Activated CD4-positive, alpha-beta T cell treated with anti-CD3 and anti-CD28 coated beads, Interleukin-10, Interleukin-2, amounts not matched to agents 100 ng/mL and 50 ng/mL, durations not matched to agents 16 hours and 8 hours (primary cell): ENCODE measurements around the gene SERTAD1.
"Not testable (repeated sequence)": the region's sequence is repeated elsewhere in the genome, so short reads cannot be mapped to it uniquely, and the experiment has no call there.

Source experiments
- DNase-seq: peaks from one replicate; pipeline ENCODE4 v3.0.0-alpha.2; 2020

SERTAD1 gene

GRCh38 chr19:40420766-40421765 lies 4.7 kb downstream of the SERTAD1 start:
- DNase-seq = peak; percentile 86

GRCh38 chr19:40420451-40420765 lies 5.4 kb downstream of the SERTAD1 start:
- DNase-seq = no peak

GRCh38 chr19:40419780-40420179 lies 6.0 kb downstream of the SERTAD1 start:
- no peak for DNase-seq

DNA sequence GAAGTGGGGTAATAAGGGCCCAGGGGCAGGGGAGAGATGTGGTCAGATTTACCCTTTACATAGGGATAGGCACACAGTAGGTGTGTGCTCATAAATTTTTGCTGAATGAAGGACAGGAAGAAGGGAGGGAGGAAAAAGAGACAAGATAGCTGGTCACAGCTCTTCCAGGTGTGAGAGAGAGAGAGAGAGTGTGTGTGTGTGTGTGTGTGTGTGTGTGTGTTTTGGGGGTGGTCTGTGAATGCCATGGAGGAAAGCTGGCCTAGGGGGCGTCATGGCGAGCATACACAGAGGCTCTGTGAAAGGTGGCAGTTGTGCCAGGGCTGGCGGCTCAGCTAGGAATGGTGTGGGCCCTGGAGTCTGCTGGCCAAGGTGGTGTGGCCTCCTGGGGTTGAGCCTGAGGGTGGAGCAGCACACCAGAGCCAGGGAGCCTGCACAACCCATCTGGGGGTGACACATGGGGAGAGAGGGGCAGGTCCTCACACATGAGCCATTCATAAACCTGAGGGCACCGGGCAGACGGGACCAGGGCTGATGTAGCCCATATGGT lies 6.7 kb downstream of the SERTAD1 start:
- no peak for DNase-seq

DNA sequence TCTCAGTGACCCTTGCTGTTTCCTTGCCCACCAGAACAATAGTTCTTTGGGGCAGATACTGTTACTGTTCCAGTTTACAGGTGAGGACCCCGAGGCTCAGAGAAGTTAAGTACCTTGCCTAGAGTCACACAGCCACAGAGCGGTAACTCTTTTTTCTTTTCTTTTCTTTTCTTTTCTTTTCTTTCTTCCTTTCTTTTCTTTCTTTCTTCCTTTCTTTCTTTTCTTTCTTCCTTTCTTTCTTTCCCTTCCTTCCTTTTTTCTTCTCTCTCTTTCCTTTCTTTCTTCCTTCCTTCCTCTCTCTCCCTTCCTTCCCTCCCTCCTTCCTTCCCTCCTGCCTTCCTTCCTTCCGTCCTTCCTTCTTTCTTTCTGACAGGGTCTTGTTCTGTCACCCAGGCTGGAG lies 7.8 kb downstream of the SERTAD1 start:
- no peak for DNase-seq

- no peak for DNase-seq
Measured at GRCh38 chr19:40417643-40417981, 8.2 kb downstream of the SERTAD1 start.

DNA sequence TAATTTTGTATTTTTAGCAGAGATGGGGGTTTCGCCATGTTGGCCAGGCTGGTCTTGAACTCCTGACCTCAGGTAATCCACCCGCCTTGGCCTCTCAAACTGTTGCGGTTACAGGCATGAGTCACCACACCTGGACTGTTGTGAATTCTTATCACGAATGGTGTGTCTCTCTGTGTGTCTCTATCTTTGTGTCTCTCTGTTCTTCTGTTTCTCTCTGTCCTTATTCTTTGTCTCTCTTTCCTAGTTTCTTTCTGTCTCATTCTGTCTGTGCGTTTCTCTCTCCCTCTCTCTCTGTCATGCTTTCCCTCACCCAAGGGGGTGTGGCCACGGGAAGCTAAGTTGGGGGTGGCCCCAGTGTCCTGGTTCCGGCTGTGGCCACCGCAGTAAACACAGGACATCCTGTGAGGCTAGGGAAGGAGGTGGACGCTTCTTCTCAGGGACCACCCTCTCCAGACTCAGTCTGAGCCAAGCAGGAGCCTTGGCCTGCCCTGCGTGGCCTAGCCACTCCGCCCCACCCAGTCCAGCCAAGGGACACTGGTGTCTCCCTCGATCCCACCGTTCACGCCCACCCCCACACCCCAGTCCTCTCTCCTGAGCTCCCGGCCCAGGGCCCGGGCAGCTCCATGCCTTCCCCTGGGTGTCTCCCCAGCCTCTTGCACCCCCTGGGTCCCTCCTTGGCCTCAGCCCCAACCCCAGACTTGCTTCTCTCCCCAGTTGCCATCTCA lies 8.7 kb downstream of the SERTAD1 start:
- peak; percentile 41 for DNase-seq

DNA sequence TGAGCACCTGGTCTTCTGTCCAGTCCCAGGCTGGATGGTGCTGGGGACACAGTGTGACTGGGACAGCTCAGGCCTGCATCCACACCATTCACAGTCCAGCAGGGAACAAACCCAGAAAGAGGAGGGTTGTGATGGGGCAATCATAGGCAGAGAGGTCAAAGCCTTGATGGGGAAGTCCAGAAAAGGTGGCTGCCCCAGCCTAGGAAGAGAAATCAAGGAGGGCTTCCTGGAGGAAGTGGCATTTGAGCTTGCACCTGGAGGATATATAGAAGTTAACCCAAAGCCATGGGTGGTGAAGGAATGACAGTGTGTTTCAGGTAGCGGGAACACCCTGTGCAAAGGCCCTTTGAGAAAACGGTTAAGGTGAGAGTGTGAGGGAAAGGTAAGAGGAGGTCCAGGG lies 10.0 kb downstream of the SERTAD1 start:
- no peak for DNase-seq

GRCh38 chr19:40414542-40415535 lies 11.0 kb downstream of the SERTAD1 start:
- no peak for DNase-seq

- no peak for DNase-seq
Measured at GRCh38 chr19:40413291-40413845, 12.4 kb downstream of the SERTAD1 start, which contains the start of gene PRX. Gene PRX (minus strand): TSS chr19:40413378. CDS start chr19:40407932, 5,446 bp downstream.

- no peak for DNase-seq
Measured at GRCh38 chr19:40412866-40413265, 12.9 kb downstream of the SERTAD1 start.

- DNase-seq = no peak
Measured at GRCh38 chr19:40411958-40412499, 13.8 kb downstream of the SERTAD1 start.

GRCh38 chr19:40411125-40411842 lies 14.5 kb downstream of the SERTAD1 start:
- DNase-seq = no peak

GRCh38 chr19:40410030-40410389 lies 15.8 kb downstream of the SERTAD1 start:
- no peak for DNase-seq

GRCh38 chr19:40408598-40408925 lies 17.2 kb downstream of the SERTAD1 start:
- not testable (repeated sequence) for DNase-seq

GRCh38 chr19:40407714-40408597 lies 17.8 kb downstream of the SERTAD1 start:
- DNase-seq = no peak

DNA sequence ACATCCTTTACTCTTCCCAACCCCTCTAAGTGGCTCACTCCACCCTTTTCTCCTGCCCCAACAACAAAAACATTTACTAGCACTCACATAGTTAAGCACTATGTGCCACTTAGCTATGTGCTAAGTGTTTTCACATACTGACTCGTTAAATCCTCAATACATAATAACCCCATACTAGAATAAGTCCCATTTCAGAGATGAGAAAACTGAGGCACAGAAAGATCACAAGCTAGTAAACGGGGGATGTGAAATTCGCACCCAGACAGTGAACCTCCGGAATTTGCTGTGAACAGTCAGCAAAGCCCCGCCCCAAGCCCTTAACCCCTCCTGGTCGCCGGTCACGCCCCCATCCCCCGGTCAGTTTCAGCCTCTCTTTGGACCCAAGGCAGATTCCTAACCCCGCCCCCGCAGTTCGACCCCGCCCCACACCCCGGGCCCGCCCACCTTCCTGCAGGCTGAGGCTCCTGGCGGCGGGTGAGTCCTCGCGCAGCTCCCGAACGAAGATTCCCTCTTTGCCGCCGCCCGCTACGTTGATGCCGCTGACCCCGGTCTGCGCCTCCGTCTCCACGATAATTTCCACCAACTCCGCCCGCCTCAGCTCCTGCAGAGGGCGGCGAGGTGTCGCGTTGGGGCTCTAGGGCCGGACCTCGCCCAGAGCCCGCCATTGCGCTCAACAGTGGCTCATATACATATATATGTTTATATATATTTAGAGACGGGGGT lies 22.4 kb downstream of the SERTAD1 start:
- DNase-seq = peak; percentile 94

DNA sequence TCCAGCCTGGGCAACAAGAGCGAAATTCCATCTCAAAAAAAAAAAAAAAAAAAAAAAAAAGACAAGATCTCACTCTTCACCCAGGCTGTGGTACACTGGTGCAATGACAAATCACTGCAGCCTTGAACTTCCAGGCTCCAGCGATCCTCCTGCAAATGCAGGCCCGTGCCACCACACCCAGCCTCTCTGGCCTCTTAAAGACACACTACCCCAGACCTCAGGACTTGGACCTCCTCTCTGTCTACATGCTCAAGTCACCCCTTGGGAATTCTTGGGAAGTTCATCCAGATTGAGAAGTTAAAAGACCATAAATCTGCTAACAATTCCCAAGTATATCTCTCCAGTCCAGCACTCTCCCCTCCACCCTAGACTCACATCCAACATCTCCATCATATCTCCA lies 25.2 kb downstream of the SERTAD1 start:
- DNase-seq = no peak

DNA sequence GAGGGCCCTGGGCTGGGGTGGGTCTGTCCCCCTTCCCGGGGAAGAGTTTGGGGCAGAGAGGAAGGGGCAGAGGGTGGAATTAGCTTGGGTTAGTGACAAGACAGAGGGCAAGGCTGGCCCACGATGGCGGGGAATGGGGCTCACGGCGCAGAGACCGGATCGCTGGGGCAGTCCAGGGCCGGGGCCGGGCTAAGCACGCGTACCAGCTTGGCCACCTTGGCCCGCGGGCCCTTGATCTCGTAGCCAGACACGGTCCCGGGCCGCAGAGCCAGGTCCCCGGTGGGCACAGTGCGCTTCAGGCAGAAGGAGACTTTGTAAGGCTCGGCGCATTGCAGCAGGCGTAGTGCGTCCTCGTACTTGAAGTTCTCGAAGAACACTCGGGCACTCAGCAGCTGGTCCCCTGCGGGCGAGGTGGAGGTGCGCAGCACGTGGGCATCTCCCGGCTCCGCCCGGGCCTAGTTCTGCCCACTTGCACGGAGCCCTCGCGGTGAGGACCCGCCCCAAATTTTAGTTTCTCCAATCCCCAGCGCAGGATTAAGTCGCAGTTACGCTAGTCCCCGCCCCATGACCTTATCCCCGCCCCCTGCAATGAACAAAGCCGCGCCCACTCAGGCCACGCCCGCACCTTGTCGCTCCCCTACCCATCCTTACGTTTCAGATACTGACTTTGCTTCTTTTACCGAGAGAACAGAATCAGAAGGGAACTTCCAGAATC lies 27.2 kb downstream of the SERTAD1 start:
- peak; percentile 70 for DNase-seq
